ENCODE data around the gene MAFG.

MAFG gene

DNA sequence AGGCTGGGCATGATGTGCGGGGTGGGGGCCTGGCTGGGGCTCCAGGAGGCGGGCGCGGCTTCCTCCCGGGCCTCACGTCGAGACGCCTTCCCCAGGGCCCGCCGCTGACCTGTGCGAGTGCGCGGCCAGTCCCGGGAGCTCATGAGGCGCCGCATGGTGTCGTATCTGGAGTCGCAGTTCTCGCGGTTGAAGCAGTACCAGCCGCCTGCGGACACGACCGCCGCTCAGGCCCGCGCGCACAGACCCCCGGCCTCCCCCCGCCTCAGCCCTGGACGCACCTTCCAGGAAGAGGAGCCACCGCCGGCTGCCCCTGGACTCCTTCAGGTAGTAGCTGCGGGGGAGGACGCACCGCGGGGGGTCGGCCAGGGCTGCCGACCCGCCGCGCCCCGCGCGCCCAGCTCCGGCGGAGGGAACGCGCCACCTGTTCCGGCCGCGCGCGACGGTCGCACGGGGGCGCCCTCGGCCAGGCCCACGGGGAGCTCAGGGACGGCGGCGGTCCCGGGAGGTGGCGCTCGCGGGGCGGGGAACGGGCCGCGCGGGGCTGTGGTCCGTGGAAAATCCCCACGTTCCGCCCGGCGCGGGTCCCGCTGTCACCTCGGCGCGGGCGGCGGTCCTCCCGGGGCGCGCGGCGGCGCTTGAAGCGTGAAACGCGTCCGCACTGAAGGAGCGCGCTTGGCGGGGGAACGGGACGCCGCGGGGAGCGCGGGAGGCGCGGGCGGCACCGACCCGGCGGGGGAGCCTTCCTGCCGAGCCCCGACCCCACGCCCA lies 32.0 kb upstream of the MAFG start:
- peak; percentile 85 for ATAC-seq
- no peak for TF ChIP-seq TCF4 (CRISPR knock-in tag; IDR thresholded peaks at IDR 0.05; ENCODE audit: borderline replicate concordance)
- no peak for TF ChIP-seq ZNF70 (CRISPR knock-in tag; IDR thresholded peaks at IDR 0.05)
- TF ChIP-seq SNAI2 (CRISPR knock-in tag; IDR thresholded peaks at IDR 0.05) = peak; percentile 87; the same call in 1 of the 2 replicates

DNA sequence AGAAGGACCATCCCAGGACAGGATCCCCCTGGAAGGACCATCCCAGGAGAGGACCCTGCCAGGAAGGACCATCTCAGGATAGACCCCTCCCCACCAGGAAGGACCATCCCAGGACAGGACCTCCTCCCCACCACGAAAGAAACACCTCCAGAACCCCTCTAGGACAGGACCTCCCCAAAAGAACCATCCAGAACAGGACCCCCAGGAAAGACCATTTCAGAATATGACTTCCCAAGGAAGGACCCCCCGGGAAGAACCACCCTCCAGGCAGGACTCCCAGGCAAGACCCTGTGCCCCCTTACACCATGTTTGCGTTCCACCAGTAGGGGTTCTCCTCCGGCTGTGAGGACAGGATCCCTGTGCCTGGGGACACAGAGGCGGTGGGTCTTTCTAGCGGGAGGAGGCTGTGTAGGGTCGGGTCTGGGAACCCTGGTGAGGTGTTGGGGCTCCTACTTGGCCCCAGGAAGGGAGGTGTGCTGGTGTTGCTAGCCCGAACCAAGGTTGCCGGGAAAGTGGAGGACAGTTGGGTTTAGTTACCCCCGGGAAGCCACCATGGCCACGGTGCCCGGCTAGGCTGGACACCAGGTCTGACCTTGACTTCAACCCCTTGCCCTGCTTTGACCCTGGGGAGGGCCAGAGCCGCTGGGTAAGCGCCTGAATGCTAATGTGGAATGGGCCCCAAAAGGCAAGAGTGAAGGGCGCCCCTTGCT lies 31.3 kb upstream of the MAFG start:
- no peak for ATAC-seq
- TF ChIP-seq, protein P1, sequence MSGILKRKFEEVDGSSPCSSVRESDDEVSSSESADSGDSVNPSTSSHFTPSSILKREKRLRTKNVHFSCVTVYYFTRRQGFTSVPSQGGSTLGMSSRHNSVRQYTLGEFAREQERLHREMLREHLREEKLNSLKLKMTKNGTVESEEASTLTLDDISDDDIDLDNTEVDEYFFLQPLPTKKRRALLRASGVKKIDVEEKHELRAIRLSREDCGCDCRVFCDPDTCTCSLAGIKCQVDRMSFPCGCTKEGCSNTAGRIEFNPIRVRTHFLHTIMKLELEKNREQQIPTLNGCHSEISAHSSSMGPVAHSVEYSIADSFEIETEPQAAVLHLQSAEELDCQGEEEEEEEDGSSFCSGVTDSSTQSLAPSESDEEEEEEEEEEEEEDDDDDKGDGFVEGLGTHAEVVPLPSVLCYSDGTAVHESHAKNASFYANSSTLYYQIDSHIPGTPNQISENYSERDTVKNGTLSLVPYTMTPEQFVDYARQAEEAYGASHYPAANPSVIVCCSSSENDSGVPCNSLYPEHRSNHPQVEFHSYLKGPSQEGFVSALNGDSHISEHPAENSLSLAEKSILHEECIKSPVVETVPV (CRISPR knock-in tag; IDR thresholded peaks at IDR 0.05) = no peak
- TF ChIP-seq RARB (CRISPR knock-in tag; IDR thresholded peaks at IDR 0.05) (no peak), ZNF8 (CRISPR knock-in tag; IDR thresholded peaks at IDR 0.05) (no peak), ZNF70 (CRISPR knock-in tag; IDR thresholded peaks at IDR 0.05) (no peak), BACH2 (CRISPR knock-in tag; IDR thresholded peaks at IDR 0.05; ENCODE audit: borderline replicate concordance) (no peak), ESRRG (CRISPR knock-in tag; IDR thresholded peaks at IDR 0.05) (no peak), CSDC2 (CRISPR knock-in tag; IDR thresholded peaks at IDR 0.05) (no peak)
- TF ChIP-seq, protein P2, sequence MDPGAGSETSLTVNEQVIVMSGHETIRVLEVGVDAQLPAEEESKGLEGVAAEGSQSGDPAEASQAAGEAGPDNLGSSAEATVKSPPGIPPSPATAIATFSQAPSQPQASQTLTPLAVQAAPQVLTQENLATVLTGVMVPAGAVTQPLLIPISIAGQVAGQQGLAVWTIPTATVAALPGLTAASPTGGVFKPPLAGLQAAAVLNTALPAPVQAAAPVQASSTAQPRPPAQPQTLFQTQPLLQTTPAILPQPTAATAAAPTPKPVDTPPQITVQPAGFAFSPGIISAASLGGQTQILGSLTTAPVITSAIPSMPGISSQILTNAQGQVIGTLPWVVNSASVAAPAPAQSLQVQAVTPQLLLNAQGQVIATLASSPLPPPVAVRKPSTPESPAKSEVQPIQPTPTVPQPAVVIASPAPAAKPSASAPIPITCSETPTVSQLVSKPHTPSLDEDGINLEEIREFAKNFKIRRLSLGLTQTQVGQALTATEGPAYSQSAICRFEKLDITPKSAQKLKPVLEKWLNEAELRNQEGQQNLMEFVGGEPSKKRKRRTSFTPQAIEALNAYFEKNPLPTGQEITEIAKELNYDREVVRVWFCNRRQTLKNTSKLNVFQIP (CRISPR knock-in tag; IDR thresholded peaks at IDR 0.05; ENCODE audit: borderline replicate concordance, low read depth) = no peak
- TF ChIP-seq, protein P3, sequence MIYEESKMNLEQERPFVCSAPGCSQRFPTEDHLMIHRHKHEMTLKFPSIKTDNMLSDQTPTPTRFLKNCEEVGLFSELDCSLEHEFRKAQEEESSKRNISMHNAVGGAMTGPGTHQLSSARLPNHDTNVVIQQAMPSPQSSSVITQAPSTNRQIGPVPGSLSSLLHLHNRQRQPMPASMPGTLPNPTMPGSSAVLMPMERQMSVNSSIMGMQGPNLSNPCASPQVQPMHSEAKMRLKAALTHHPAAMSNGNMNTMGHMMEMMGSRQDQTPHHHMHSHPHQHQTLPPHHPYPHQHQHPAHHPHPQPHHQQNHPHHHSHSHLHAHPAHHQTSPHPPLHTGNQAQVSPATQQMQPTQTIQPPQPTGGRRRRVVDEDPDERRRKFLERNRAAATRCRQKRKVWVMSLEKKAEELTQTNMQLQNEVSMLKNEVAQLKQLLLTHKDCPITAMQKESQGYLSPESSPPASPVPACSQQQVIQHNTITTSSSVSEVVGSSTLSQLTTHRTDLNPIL (CRISPR knock-in tag; IDR thresholded peaks at IDR 0.05; ENCODE audit: low read depth) = no peak

DNA sequence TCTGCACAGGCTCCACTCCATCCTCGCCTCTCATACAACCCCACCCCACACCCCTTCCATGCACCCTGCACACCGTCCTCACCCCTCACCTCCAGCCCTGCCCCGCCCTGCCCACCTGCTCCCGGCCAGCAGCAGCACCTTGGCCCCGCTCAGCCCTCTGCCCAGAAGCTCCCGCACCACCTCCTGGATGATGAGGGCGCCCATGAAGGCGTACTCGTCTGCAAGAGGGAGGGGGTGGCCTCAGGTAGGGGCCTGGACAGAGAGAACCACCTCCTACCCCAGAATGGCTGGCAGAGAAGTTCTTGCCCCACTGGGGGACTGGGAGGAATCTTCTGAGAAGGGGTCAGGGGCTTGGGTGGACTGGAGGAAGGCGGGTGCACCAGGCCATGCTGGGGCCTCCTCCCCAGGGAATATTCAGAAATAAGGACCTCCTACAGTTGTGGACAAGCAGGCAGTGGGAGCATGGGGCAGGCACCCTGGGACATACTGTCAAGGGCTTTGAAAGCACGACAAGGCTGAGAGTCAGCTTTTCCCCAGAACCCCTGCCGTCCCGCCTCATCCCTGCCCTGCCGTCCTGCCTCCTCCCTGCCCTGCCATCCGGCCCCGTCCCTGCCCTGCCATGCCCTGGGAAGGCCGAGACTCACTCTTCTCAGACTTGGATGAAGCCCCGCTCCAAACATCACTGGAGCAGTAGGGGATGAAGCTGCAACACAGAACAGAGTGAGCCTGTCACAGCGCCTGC lies 30.3 kb upstream of the MAFG start:
- ATAC-seq = no peak
- TF ChIP-seq ZFP30 (CRISPR knock-in tag; IDR thresholded peaks at IDR 0.05) = no peak
- TF ChIP-seq ZNF565 (CRISPR knock-in tag; conservative IDR thresholded peaks at IDR 0.05; ENCODE audit: low read depth) = no peak
- TF ChIP-seq, protein P3 (CRISPR knock-in tag; IDR thresholded peaks at IDR 0.05; ENCODE audit: low read depth) = no peak
- TF ChIP-seq, protein P4, sequence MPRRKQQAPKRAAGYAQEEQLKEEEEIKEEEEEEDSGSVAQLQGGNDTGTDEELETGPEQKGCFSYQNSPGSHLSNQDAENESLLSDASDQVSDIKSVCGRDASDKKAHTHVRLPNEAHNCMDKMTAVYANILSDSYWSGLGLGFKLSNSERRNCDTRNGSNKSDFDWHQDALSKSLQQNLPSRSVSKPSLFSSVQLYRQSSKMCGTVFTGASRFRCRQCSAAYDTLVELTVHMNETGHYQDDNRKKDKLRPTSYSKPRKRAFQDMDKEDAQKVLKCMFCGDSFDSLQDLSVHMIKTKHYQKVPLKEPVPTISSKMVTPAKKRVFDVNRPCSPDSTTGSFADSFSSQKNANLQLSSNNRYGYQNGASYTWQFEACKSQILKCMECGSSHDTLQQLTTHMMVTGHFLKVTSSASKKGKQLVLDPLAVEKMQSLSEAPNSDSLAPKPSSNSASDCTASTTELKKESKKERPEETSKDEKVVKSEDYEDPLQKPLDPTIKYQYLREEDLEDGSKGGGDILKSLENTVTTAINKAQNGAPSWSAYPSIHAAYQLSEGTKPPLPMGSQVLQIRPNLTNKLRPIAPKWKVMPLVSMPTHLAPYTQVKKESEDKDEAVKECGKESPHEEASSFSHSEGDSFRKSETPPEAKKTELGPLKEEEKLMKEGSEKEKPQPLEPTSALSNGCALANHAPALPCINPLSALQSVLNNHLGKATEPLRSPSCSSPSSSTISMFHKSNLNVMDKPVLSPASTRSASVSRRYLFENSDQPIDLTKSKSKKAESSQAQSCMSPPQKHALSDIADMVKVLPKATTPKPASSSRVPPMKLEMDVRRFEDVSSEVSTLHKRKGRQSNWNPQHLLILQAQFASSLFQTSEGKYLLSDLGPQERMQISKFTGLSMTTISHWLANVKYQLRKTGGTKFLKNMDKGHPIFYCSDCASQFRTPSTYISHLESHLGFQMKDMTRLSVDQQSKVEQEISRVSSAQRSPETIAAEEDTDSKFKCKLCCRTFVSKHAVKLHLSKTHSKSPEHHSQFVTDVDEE (CRISPR knock-in tag; IDR thresholded peaks at IDR 0.05) = no peak
- TF ChIP-seq TOX (CRISPR knock-in tag; IDR thresholded peaks at IDR 0.05; ENCODE audit: borderline replicate concordance) = no peak
- no peak for TF ChIP-seq OSR1 (CRISPR knock-in tag; IDR thresholded peaks at IDR 0.05)
- no peak for TF ChIP-seq ZC3H10 (CRISPR knock-in tag; IDR thresholded peaks at IDR 0.05)
- TF ChIP-seq ZNF8 (CRISPR knock-in tag; IDR thresholded peaks at IDR 0.05) = no peak
- TF ChIP-seq CSDC2 (CRISPR knock-in tag; IDR thresholded peaks at IDR 0.05) = no peak
- TF ChIP-seq, protein P2 (CRISPR knock-in tag; IDR thresholded peaks at IDR 0.05; ENCODE audit: borderline replicate concordance, low read depth) = no peak
- no peak for TF ChIP-seq ESRRG (CRISPR knock-in tag; IDR thresholded peaks at IDR 0.05)
- TF ChIP-seq PPARA (CRISPR knock-in tag; IDR thresholded peaks at IDR 0.05; ENCODE audit: borderline replicate concordance) = no peak
- no peak for TF ChIP-seq RARB (CRISPR knock-in tag; IDR thresholded peaks at IDR 0.05)
- TF ChIP-seq ZFP3 (CRISPR knock-in tag; IDR thresholded peaks at IDR 0.05) = no peak
- no peak for TF ChIP-seq BACH2 (CRISPR knock-in tag; IDR thresholded peaks at IDR 0.05; ENCODE audit: borderline replicate concordance)
